HG03139 (cell line): ENCODE results near the gene PILRA.
"Not testable (repeated sequence)": the region's sequence is repeated elsewhere in the genome, so short reads cannot be mapped to it uniquely, and the experiment has no call there.

Experiments used
- ATAC-seq: cut with Tn5 transposase; IDR thresholded peaks from one replicate; pipeline ENCODE4 v1.9.1; 2021; ENCODE audit not compliant: unreplicated experiment

The PILRA gene

DNA sequence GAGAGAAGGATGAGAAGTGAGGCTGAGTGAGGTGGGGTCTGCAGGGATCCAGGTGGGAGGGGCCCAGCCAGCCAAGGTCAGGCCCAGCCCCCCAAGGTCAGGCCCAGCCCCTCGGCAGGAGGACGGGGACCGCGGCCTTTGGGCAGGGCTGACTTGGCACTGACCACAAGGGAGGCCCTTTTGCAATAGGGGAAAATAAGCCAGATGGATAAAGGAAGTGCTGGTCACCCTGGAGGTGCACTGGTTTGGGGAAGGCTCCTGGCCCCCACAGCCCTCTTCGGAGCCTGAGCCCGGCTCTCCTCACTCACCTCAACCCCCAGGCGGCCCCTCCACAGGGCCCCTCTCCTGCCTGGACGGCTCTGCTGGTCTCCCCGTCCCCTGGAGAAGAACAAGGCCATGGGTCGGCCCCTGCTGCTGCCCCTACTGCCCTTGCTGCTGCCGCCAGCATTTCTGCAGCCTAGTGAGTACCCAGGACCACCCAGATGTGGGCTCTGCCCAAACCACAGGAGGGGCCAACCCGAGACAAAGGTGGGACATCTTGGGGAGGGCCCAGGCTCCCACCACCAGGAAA is at the start of gene PILRA:
Gene PILRA (plus strand): TSS at position 227 of the 571 bp plus-strand sequence. CDS start 170 bp downstream, at position 397.
- no peak for ATAC-seq

DNA sequence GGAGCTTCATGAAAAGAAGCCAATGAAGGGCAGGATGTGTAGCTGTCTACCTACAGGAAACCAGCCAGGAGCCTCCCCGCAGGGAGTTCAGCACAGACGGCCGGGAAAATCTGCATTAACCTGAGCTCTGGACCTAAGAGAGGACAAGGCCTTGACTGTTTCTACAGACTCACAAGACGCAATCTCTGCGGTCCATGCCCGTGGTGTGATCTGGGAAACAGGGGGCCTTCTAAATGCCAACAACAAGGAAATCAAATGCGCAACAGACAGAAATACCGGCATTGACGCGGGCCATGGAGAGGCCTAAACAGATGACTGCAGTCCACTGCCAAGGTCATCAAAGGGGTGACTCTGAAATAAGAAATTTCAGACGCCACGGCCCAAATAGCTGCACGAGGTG is 49.1 kb upstream of the PILRA start:
- ATAC-seq: not testable (repeated sequence)

DNA sequence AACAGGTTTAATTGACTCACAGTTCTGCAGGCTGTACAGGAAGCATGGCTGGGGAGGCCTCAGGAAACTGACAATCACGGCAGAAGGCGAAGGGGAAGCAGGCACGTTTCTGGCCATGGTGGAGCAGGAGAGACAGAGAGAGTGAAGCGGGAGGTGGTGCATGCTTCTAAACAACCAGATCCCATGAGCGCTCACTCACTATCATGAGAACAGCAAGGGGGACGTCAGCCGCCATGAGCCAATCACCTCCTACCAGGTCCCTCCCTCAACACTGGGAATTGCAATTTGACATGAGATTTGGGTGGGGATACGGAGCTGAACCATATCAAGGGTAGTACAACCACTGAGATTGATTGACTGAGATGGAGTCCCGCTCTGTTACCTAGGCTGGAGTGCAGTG is 47.6 kb upstream of the PILRA start:
- ATAC-seq: not testable (repeated sequence)

DNA sequence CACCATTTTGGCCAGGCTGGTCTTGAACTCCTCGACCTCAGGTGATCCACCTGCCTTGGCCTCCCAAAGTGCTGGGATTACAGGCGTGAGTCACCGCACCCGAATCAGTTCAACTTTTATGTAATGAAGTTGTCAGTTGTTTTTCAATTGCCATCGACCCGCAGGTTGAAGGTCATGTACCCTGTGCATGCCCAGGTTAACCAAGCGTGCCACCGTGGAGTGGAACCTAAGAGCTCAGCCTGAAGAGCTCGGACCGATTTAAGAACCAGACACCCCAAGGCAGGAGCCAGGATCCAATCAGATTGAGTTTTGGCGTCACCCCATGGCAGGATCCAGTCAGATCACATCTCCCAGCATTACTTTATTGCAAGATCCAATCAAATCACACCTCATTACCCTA is 46.4 kb upstream of the PILRA start:
- not testable (repeated sequence) for ATAC-seq

DNA sequence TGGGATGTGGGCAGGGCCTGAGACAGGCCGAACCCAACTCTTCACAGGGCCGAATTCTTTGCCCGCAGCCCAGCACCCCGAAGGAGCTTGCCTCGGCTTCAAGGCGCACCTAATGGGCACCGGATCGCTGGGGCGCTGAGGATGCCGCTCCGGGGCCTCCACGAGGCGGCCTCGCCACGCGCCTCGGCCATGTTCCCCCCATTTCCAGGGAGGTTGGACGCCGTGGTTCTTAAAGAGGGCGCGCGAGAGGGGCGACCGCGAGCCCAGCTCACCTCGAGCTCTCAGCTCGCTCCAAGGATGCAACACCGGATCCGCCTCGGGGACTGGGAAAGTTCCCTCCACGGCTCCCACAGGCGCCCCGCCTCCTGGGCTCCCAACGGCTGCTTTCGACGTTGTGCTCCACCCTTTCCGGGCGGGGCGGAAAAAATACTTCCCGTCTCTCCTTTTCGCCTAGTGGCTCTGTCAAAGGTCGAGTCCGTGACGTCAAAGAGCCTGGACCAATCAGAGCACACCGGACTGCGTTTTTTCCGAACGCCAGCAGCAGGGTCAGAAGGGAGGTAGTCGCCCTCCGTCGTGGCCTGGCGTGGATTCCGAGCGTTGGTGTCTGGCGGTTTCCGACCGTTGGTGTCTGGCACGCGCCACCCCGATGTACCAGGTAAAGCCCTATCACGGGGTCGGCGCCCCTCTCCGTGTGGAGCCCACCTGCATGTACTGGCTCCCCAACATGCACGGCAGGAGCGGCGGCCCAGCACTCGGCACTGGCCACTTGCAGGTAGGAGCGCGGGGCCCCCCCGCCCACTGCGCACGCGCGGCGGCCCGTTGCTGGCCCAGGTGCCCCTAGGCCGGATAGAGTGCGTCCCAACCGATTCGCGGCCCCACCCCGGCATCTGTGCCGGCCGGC is 37.5 kb upstream of the PILRA start:
- ATAC-seq: peak; percentile 86

DNA sequence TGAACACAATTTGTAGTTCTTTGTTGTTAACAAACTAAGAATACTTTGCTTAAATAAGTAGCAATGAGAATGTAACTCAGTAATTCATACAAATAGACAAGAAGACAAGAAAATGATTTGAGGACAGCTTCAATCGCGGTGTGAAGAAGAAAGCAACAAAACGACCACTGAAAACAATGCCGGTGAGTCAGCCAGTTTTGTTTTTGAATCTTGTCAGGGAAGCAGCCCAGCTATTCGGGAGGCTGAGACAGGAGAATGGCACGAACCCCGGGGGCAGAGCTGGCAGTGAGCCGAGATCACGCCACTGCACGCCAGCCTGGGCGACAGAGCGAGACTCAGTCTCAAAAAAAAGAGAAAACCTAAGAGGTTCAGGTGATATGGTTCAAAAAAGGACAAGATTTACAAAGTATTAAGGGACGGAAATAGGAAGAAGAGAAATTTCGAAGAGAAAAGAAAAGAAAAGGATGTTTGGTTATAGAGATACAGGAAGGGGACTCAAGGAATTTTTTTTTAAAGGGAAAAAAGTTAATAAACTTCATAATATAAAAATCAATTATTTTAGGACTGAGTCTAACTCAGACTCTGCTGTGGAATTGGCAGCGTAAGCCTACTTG is 35.1 kb upstream of the PILRA start:
- ATAC-seq: not testable (repeated sequence)

DNA sequence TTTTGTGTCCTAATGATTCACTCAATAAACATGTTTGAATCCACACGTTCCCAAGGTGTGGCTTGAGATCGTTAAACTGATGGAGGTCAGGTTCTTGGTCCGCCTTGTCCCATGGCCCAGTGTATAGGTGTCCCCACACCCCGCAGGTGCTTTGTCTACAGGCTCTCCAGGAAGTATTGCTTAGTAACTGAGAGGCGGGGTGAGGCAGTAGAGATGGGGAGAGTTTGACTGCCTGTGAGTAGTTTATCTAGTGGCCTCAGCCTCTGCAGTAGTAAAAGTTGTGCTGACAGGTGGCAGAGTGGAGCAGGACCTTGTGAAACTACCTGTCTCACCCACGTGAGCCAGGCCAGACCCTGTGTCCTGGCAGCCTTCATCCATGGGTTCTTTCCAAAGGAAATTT is 32.0 kb upstream of the PILRA start:
- ATAC-seq: not testable (repeated sequence)

DNA sequence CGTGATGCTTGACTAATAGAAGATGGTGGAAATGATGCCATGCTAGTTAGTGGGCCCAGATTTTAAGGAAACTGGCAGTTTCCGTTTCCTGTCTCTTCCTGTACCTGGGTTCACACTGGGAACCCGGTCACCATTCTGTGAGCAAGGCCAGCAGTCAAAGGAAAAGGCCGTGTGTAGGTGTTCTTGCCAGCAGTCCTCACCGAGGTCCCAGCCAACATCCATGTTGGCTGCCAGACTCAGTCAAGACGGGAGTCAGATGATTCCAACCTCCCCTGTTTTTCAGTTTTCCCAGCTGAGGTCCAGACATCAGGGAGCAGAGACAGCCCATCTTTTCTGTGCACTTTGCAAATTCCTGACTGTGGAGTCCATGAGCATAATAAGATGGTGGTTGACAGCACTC is 30.5 kb upstream of the PILRA start:
- no peak for ATAC-seq

DNA sequence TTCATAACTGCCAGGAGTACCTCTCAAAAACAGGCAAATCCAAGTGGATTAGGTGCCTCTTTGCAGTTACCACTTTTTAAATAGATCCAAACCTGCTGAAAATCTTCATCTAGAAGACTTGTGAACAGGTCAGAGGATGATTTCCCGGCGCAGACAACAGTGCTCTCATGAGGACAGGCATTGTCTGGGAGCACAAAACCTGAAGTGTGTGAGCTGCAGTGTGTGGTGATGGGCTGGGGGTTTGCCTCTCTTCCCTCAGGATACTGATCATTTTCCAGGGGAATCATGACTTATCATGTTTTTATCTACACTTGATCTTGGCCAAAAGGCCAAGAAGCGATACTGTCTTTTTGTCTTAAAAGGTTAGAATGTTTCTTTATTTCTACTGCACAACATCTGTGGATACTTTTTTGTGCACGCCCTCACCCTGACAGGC is 29.1 kb upstream of the PILRA start:
- not testable (repeated sequence) for ATAC-seq

DNA sequence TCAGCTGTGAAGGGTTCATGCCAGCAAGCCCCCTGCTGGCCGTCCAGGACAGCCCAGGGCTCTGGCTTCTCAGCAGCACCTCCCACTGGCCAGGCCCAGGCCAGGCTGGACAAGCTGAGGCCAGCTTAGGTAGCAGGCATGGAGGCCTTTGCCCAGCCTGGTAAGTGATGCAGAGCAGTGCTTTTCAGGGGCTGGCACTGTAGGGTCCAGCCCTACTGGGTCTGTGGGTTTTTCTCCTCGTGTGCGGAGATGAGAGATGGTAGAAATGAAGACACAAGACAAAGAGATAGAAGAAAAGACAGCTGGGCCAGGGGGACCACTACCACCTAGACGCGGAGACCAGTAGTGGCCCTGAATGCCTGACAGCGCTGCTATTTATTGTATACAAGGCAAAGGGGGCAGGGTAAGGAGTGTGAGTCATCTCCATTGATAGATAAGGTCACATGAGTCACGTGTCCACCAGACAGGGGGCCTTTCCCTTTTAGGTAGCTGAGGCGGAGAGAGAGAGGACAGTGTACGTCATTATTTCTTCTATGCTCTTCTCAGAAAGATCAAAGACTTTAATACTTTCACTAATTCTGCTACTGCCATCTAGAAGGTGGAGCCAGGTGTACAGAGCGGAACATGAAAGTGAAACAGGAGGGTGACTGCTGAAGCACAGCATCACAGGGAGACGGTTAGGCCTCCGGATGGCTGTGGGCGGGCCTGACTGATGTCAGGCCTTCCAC is 28.6 kb upstream of the PILRA start:
- peak; percentile 72 for ATAC-seq

DNA sequence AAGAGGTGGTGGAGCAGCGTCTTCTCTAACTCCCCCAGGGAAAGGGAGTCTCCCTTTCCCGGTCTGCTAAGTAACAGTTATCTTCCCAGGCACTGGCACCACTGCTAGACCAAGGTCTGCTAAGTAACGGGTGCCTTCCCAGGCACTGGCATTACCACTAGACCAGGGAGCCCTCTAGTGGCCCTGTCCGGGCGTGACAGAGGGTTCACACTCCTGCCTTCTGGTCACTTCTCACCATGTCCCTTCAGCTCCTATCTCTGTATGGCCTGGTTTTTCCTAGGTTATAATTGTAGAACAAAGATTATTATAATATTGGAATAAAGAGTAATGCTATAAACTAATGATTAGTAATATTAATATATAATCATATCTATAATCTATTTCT is 28.0 kb upstream of the PILRA start:
- peak; percentile 20 for ATAC-seq

DNA sequence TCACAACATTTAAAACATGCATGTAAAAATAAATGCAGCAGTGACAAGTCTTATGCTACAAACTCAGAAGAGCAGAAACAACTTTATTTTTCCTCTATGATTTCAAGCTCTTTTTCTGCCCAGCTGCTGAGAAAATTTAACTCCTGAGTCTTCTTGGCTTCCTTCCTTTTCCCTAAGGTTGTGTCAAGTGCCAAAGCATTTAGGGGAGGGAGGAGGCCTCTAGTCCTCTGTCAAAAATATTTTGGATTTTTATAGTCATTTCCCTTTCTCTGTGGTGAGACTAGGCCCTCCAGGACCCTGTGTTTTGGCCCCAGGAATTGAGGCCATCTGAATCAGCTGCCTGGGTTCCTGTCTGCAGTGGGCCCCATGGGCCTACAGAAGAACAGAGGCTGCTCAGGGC is 26.4 kb upstream of the PILRA start:
- ATAC-seq: no peak

DNA sequence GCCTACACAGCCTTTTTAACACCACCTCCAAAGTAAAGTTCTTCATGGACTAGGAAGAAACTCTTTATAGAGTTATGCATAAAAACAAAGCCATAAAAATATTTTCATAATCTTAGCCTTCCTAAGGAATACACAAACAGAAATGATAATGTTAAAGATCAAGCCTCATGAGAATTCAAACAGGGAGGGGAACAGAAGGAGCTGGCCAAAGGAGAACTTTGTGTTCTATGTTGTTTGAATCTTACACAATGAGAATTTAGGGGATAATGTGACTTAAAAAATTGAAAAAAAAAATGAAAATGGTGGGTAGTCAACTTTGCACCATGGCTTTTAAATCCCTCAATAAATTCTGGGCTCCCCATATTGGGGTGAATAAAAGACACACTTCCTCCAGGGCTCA is 24.5 kb upstream of the PILRA start:
- no peak for ATAC-seq

DNA sequence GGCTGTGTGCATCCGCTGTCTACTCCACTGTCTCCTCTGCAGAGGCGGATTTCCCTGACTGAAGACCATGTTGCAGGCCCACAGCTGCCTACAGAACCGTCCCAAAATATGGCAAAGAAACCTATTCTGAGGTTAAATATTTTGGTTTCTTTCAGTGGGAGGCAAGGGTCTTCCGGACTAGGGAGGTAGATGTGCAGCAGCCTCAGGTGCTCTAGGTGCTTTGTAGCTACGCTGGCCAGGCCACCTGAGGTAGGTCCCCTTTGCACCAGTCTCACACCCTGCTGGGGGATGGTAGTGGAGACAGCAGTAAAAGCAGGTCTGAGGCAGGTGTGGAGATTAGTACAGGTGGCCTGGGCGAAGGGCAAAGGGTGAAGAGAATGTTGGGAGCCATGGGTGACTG is 23.5 kb upstream of the PILRA start:
- ATAC-seq: no peak

DNA sequence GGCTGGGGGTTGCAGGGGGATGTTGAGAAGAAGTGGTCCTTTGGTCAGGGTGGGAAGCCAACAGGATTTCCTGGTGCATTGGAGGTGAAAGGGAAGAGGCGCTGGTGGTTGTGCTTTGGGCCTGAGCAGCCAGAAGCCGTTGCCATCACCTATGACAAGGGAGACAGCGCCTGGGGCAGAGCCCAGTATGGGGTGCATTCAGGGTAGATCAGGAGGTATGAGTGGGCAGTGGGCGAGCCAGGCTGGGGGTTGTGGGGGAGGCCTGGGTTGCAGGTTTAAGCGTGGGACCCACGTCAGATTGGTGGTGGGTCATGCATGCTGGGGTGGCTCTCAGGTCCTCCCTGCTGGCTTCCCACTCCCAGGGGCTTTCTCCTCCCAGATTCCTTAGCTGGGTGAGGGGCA is 21.6 kb upstream of the PILRA start:
- ATAC-seq: no peak

DNA sequence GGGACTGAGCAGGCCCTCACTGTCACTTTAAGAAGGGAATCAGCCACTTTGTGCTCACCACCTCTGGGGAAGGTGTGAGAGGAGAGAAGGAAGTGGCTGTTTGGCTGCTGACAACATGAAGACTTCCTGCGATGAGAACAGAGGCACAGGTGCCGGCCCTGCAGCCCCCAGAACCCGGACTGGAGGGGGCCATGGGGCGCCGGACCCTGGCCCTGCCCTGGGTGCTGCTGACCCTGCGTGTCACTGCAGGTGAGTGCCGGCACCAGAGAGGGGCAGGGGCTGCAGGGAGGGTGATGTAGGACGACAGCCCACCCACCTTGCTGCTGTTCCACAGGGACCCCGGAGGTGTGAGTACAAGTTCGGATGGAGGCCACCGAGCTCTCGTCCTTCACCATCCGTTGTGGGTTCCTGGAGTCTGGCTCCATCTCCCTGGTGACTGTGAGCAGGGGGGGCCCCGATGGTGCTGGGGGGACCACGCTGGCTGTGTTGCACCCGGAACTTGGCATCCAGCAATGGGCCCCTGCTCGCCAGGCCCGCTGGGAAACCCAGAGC is 21.0 kb upstream of the PILRA start:
- ATAC-seq: not testable (repeated sequence)

DNA sequence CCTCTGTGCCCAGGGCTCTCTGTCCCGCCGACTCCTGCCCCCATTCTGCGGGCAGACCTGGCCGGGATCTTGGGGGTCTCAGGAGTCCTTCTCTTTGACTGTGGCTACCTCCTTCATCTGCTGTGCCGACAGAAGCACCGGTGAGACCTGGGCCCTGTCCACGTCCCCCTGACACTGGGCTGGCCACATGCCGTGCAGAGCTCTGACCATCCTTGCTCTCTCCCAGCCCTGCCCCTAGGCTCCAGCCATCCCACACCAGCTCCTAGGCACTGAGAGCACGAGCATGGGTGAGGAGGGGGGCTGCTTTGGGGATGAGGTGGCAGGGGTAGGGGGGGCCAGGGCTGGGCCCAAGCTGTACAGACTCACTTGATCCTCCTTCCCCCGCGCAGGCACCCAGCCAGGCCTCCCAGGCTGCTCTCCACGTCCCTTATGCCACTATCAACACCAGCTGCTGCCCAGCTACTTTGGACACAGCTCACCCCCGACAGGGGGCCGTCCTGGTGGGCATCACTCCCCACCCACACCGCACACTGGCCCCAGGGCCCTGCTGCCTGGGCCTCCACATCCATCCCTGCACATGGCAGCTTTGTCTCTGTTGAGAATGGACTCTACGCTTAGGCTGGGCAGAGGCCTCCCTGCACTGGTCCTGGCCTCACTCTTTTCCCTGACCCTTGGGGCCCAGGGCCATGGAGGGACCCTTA is 20.2 kb upstream of the PILRA start:
- no peak for ATAC-seq

DNA sequence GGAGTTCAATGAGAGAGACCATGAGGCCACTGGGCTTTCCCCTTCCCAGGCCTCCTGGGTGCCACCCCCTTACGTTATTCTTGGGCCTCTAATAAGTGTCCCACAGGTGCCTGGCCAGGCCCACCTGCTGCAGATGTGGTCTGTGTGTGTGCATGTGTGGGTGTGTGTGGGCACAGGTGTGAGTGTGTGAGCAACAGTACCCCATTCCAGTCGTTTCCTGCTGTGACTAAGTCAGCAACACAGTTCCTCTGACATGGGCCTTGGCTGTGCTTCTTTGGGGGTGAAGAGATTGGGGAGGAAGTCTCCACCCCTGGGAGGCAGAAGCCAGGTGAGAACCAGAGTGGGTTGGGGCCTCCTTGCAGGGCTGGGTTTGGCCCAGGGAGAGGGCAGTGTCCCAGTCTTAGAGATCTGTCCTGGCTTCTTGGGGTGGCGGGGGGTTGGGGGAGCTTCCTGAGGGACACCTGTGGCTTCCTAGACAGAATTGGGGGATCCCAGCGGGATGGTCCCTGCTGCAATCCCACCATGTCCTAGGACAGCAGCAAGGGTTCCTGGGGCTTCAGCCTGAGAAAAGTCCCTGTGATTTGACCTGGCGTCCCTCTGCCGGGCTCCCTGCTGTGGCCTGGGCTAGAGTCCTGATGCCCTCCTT is 19.5 kb upstream of the PILRA start:
- no peak for ATAC-seq

DNA sequence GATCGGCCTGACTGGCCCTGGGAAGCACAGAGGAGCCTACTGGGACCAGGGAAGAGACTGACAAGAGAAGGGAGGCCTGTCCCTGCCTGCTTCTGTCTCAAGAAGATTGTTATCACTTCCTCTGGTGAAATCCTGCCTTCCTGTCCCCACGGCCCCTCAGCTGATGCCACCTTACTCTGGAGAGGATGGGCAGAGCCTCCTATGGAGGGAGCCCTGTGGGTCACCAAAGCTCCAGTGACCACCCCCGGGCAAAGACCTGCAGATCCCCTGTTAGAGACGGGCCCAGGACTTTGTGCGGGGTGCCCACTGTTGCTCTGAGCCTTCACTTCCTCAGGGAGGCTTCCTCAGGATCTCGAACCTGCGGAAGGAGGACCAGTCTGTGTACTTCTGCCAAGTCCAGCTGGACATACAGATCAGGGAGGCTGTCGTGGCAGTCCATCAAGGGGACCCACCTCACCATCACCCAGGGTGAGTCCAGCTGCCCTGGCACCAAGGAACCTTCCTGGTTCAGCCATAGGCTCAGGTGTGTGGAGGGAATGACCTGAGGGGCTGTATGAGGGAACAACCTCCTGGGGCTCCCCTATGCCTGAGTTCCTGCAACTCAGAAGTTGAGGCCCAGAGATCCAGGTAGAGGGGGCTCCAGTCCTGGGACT is 16.7 kb upstream of the PILRA start:
- no peak for ATAC-seq
